Nephron progenitor cell (in vitro differentiated cells): Measurements from ENCODE around the gene TYRP1.
"Not testable (repeated sequence)": the region's sequence is repeated elsewhere in the genome, so short reads cannot be mapped to it uniquely, and the experiment has no call there.

Experiments
- DNase-seq: peaks from one replicate; pipeline ENCODE4 v3.0.0; 2021
- H3K27ac Mint-ChIP-seq: 2 replicates; pipeline ENCODE4 v1.8.0; 2021; ENCODE audit warnings: mild to moderate bottlenecking, moderate library complexity, mixed read lengths
- H3K27me3 Mint-ChIP-seq: 2 replicates; pipeline ENCODE4 v1.8.0; 2021; ENCODE audit warnings: mild to moderate bottlenecking, low read depth, mixed read lengths; ENCODE audit not compliant: poor library complexity
- H3K36me3 Mint-ChIP-seq: 2 replicates; pipeline ENCODE4 v1.8.0; 2021; ENCODE audit warnings: low read depth, mixed read lengths
- H3K4me1 Mint-ChIP-seq: 2 replicates; pipeline ENCODE4 v1.8.0; 2021; ENCODE audit warnings: mixed read lengths
- H3K4me3 Mint-ChIP-seq: 2 replicates; pipeline ENCODE4 v1.8.0; 2021; ENCODE audit warnings: mild to moderate bottlenecking, moderate library complexity, mixed read lengths
- H3K9me3 Mint-ChIP-seq: 2 replicates; pipeline ENCODE4 v1.8.0; 2021; ENCODE audit warnings: mild to moderate bottlenecking, moderate library complexity, mixed read lengths
- CTCF ChIP-seq: fragments of 200-600 bp; sonication (generic); IDR thresholded peaks from 2 replicates; pipeline ENCODE4 v1.5.0; 2021; ENCODE audit warnings: antibody characterized with exemption

Gene TYRP1

GRCh38 chr9:12670006-12670405, 23.2 kb upstream of the TYRP1 start:
- Mint-ChIP-seq H3K9me3 (no peaks in the 10 kb centered on the region), H3K4me3 (no peak overlapping the region), H3K27me3 (no peaks in the 10 kb centered on the region), H3K27ac (no peak overlapping the region), H3K4me1 (no peaks in the 10 kb centered on the region), H3K36me3 (no peaks in the 10 kb centered on the region)
- TF ChIP-seq CTCF, result no peak
- no peak for DNase-seq

- Mint-ChIP-seq H3K9me3 (no peaks in the 10 kb centered on the region), H3K36me3 (no peaks in the 10 kb centered on the region), H3K4me3 (no peak overlapping the region), H3K27me3 (no peaks in the 10 kb centered on the region), H3K27ac (no peak overlapping the region), H3K4me1 (no peaks in the 10 kb centered on the region)
- DNase-seq, result no peak
- TF ChIP-seq CTCF, result no peak
Measured at GRCh38 chr9:12674961-12675360, 18.2 kb upstream of the TYRP1 start.

GRCh38 chr9:12677462-12678126, 15.6 kb upstream of the TYRP1 start:
- DNase-seq, H3K27me3 Mint-ChIP-seq, H3K4me1 Mint-ChIP-seq, H3K9me3 Mint-ChIP-seq, H3K4me3 Mint-ChIP-seq, H3K36me3 Mint-ChIP-seq, H3K27ac Mint-ChIP-seq: not testable (repeated sequence)

- TF ChIP-seq CTCF, result no peak
- Mint-ChIP-seq H3K27me3 (peaks cover 6% of the 10 kb centered on the region), H3K27ac (no peak overlapping the region)
Measured at GRCh38 chr9:12680341-12680740, 12.8 kb upstream of the TYRP1 start.

GRCh38 chr9:12680757-12681156, 12.4 kb upstream of the TYRP1 start:
- DNase-seq, result no peak
- H3K27ac Mint-ChIP-seq, result no peak overlapping the region
- H3K4me3 Mint-ChIP-seq, result no peak overlapping the region

More at GRCh38 chr9:12680341-12680740, 12.8 kb upstream of the TYRP1 start:
- Mint-ChIP-seq H3K36me3 (no peaks in the 10 kb centered on the region), H3K9me3 (no peaks in the 10 kb centered on the region), H3K4me1 (no peaks in the 10 kb centered on the region), H3K4me3 (no peak overlapping the region)
- DNase-seq, result no peak

GRCh38 chr9:12681620-12682019, 11.6 kb upstream of the TYRP1 start:
- H3K27ac Mint-ChIP-seq, result no peak overlapping the region

More at GRCh38 chr9:12680757-12681156, 12.4 kb upstream of the TYRP1 start:
- Mint-ChIP-seq H3K36me3 (no peaks in the 10 kb centered on the region), H3K4me1 (no peaks in the 10 kb centered on the region), H3K9me3 (no peaks in the 10 kb centered on the region), H3K27me3 (peaks cover 6% of the 10 kb centered on the region)
- no peak for TF ChIP-seq CTCF

More at GRCh38 chr9:12681620-12682019, 11.6 kb upstream of the TYRP1 start:
- no peak for TF ChIP-seq CTCF
- no peaks in the 10 kb centered on the region for H3K36me3 Mint-ChIP-seq
- no peak for DNase-seq
- no peaks in the 10 kb centered on the region for H3K9me3 Mint-ChIP-seq
- peaks cover 6% of the 10 kb centered on the region for H3K27me3 Mint-ChIP-seq
- no peak overlapping the region for H3K4me3 Mint-ChIP-seq
- H3K4me1 Mint-ChIP-seq, result no peaks in the 10 kb centered on the region
